CD8-positive, alpha-beta memory T cell (primary cell): ENCODE data around the gene LRRC30. TPM values are rescaled to one million over a fixed set of nuclear protein-coding genes. Genes with fewer than 3 reads are reported as not detected.

Experiments
- CTCF ChIA-PET: fragments of 350-600 bp; sonication (Branson Sonifier 250); formaldehyde crosslinking; loops from one replicate; lab custom pipeline; 2021; ENCODE audit warnings: antibody characterized with exemption; lab: Charles Lee
- POLR2A ChIA-PET: fragments of 350-600 bp; sonication (Branson Sonifier 250); formaldehyde crosslinking; loops from one replicate; lab custom pipeline; 2021; ENCODE audit warnings: antibody characterized with exemption; lab: Charles Lee
- DNase-seq, 5 donors: peaks; one replicate each; pipeline versions ENCODE4 v3.0.0 to v3.0.0-alpha.2; 2020 to 2022; ENCODE audit warnings: mixed read lengths in 1 of 5
- H3K27ac ChIP-seq: one replicate; pipeline ENCODE4 v1.7.0; 2013; ENCODE audit warnings: low read depth, mild to moderate bottlenecking, low read length, moderate library complexity
- H3K27me3 ChIP-seq: 2 replicates; pipeline ENCODE4 v1.7.0; 2013; ENCODE audit warnings: low read length, mild to moderate bottlenecking; ENCODE audit not compliant: insufficient read depth, poor library complexity, severe bottlenecking
- H3K36me3 ChIP-seq: 2 replicates; pipeline ENCODE4 v1.7.0; 2013; ENCODE audit warnings: mild to moderate bottlenecking, low read length, moderate library complexity; ENCODE audit not compliant: insufficient read depth
- H3K4me1 ChIP-seq: 2 replicates; pipeline ENCODE4 v1.7.0; 2013; ENCODE audit warnings: mild to moderate bottlenecking, low read length, moderate library complexity; ENCODE audit not compliant: insufficient read depth
- H3K4me3 ChIP-seq: 2 replicates; pipeline ENCODE4 v1.7.0; 2013; ENCODE audit warnings: mild to moderate bottlenecking, low read length
- H3K9me3 ChIP-seq: 2 replicates; pipeline ENCODE4 v1.7.0; 2013; ENCODE audit warnings: mild to moderate bottlenecking, low read length
- H3K27ac Mint-ChIP-seq, 8 donors: one replicate each; pipeline ENCODE4 v1.8.0; 2020 to 2021; ENCODE audit warnings: mixed read lengths in 8 of 8, mild to moderate bottlenecking in 6 of 8, inconsistent platforms in 3 of 8, moderate library complexity in 3 of 8
- H3K27me3 Mint-ChIP-seq, 2 donors: one replicate each; pipeline ENCODE4 v1.8.0; 2020 to 2021; ENCODE audit warnings: mixed read lengths in 2 of 2, mild to moderate bottlenecking in 1 of 2, moderate library complexity in 1 of 2
- H3K36me3 Mint-ChIP-seq, 3 donors: one replicate each; pipeline ENCODE4 v1.8.0; 2020 to 2021; ENCODE audit warnings: mixed read lengths in 3 of 3, inconsistent platforms in 1 of 3, mild to moderate bottlenecking in 1 of 3
- H3K4me1 Mint-ChIP-seq, 3 donors: one replicate each; pipeline ENCODE4 v1.8.0; 2020 to 2021; ENCODE audit warnings: mixed read lengths in 3 of 3, inconsistent platforms in 1 of 3, mild to moderate bottlenecking in 1 of 3
- H3K4me3 Mint-ChIP-seq, 7 donors: one replicate each; pipeline ENCODE4 v1.8.0; 2020 to 2021; ENCODE audit warnings: mixed read lengths in 7 of 7, mild to moderate bottlenecking in 6 of 7, moderate library complexity in 4 of 7, inconsistent platforms in 2 of 7
- H3K9me3 Mint-ChIP-seq, 5 donors: one replicate each; pipeline ENCODE4 v1.8.0; 2020 to 2022; ENCODE audit warnings: mixed read lengths in 5 of 5, mild to moderate bottlenecking in 3 of 5, moderate library complexity in 2 of 5, inconsistent platforms in 1 of 5
- polyA plus RNA-seq: library from polyadenylated mRNA; unstranded; fragments of 300-500 nt; fragmentation: Illumina TruSeq; gene quantifications from one replicate; pipeline ENCODE4 v1.2.3, GENCODE V29; 2021
- total RNA-seq, 2 experiments: library from RNA; stranded (reverse); gene quantifications; one replicate each; pipeline ENCODE4 v1.2.3, GENCODE V29; 2021

LRRC30 gene
- total and polyA plus RNA-seq, 3 experiments from 2014 or later, result not detected

DNA sequence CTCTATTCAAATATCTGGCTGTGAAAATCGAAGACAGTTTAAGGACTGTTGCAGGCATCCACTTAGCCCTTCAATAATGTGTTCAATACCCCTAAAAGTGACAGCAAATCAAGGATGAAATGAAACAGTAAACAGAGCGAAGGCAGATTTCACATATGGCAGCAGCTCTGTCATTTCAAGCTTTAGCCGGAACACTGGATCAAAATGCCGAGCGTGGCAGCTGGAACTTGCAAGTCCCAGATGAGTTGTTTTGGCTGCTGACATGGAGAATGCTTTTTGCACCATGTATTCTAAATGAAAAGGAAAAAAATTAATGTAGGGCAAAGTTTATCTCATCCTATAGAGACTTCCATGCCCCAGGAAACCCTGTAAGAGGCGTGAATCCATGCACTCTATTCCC lies 18.0 kb downstream of the LRRC30 start:
- H3K9me3 Mint-ChIP-seq, result peaks cover 3 to 11% (median 8%) of the 10 kb centered on the region in 5 donors
- no peaks in the 10 kb centered on the region for H3K27me3 Mint-ChIP-seq
- DNase-seq, result no peak
- CTCF ChIA-PET, result no interaction called here
- Histone ChIP-seq H3K27me3 (no peaks in the 10 kb centered on the region), H3K4me3 (no peak overlapping the region), H3K36me3 (no peaks in the 10 kb centered on the region), H3K9me3 (no peaks in the 10 kb centered on the region), H3K27ac (no peak overlapping the region), H3K4me1 (no peaks in the 10 kb centered on the region)
- no peak overlapping the region for H3K4me3 Mint-ChIP-seq
- no peaks in the 10 kb centered on the region for H3K36me3 Mint-ChIP-seq
- no peaks in the 10 kb centered on the region for H3K4me1 Mint-ChIP-seq
- POLR2A ChIA-PET, result no interaction called here
- H3K27ac Mint-ChIP-seq, result no peak overlapping the region

DNA sequence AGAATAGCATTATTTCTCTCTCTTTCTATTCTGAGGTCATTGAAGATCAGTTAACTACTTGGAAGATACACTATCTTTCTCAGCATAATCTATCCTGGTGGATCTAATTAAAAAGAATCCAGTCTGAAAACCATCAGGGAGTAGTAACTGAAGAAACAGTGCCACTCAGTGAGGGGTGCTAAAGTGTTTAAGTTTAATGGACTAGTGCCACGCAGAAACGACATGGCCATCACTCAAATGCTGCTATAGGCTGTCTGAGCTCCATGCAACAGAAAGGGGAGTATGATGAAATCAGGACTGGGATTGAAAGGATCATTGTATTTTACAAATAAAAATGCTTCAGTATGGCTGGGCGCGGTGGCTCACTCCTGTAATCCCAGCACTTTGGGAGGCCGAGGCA lies 23.3 kb downstream of the LRRC30 start:
- DNase-seq, result no peak
- no peaks in the 10 kb centered on the region for H3K27me3 ChIP-seq
- H3K4me1 ChIP-seq, result no peaks in the 10 kb centered on the region
- H3K36me3 Mint-ChIP-seq, result no peaks in the 10 kb centered on the region
- no peak overlapping the region for H3K4me3 ChIP-seq
- H3K9me3 ChIP-seq, result no peaks in the 10 kb centered on the region
- CTCF ChIA-PET, result no interaction called here
- H3K27me3 Mint-ChIP-seq, result peaks cover 0 to 2% of the 10 kb centered on the region in 2 donors
- H3K36me3 ChIP-seq, result no peaks in the 10 kb centered on the region
- H3K4me3 Mint-ChIP-seq, result no peak overlapping the region
- POLR2A ChIA-PET, result no interaction called here
- no peaks in the 10 kb centered on the region for H3K4me1 Mint-ChIP-seq
- H3K27ac Mint-ChIP-seq, result no peak overlapping the region
- no peak overlapping the region for H3K27ac ChIP-seq
- peaks cover 4 to 13% (median 8%) of the 10 kb centered on the region in 5 donors for H3K9me3 Mint-ChIP-seq

DNA sequence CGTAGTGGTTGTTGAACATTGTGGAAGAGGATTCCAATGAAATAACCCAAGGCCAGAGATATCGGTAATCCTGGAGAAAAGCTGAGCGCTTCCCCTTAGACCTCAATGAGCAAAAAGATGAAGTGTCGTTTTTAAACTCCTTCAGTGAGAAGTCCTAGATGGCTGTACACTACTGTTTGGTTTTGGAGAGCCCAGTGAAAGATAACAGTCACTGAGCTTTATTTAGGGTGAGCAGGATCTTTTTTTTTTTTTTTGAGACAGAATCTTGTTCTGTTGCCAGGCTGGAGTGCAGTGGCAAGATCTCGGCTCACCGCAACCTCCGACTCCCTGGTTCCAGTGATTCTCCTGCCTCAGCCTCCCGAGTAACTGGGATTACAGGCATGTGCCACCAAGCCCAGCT lies 24.2 kb downstream of the LRRC30 start:
- POLR2A ChIA-PET, result no interaction called here
- no peaks in the 10 kb centered on the region for H3K4me1 ChIP-seq
- CTCF ChIA-PET, result no interaction called here

DNA sequence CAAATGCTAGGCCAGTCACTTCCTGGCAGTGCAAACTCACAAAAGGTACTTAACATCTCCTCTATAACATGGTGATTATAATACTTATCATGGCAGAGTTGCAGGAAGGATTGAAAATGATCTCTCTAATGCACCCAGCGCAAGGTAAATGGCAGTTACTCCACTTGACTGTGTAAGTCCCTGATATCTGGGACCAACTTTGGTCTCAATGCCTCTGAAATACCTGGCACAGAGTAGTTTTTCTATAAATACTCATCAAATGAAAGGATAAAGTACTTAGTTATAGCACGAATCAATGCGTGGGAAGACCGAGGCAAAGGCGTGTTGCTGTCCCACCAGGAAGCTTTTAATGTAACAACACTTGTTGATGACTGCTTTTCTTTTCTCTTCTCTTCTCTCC lies 24.8 kb downstream of the LRRC30 start:
- no peaks in the 10 kb centered on the region for H3K27me3 ChIP-seq
- no peak overlapping the region for H3K27ac Mint-ChIP-seq
- H3K36me3 ChIP-seq, result no peaks in the 10 kb centered on the region
- H3K36me3 Mint-ChIP-seq, result no peaks in the 10 kb centered on the region
- H3K4me1 ChIP-seq, result no peaks in the 10 kb centered on the region
- H3K4me1 Mint-ChIP-seq, result no peaks in the 10 kb centered on the region
- no peak for DNase-seq
- ChIA-PET CTCF (no interaction called here), POLR2A (no interaction called here)
- H3K9me3 Mint-ChIP-seq, result peaks cover 4 to 13% (median 8%) of the 10 kb centered on the region in 5 donors
- no peak overlapping the region for H3K4me3 ChIP-seq
- H3K27ac ChIP-seq, result no peak overlapping the region
- peaks cover 0 to 2% of the 10 kb centered on the region in 2 donors for H3K27me3 Mint-ChIP-seq
- H3K9me3 ChIP-seq, result no peaks in the 10 kb centered on the region
- H3K4me3 Mint-ChIP-seq, result no peak overlapping the region

More for the DNA sequence above, 24.2 kb downstream of the LRRC30 start:
- no peaks in the 10 kb centered on the region for H3K36me3 Mint-ChIP-seq
- peaks cover 0 to 2% of the 10 kb centered on the region in 2 donors for H3K27me3 Mint-ChIP-seq
- no peaks in the 10 kb centered on the region for H3K27me3 ChIP-seq
- no peak for DNase-seq
- H3K4me3 ChIP-seq, result no peak overlapping the region
- peaks cover 4 to 13% (median 8%) of the 10 kb centered on the region in 5 donors for H3K9me3 Mint-ChIP-seq
- H3K9me3 ChIP-seq, result no peaks in the 10 kb centered on the region
- no peaks in the 10 kb centered on the region for H3K4me1 Mint-ChIP-seq
- H3K4me3 Mint-ChIP-seq, result no peak overlapping the region
- H3K36me3 ChIP-seq, result no peaks in the 10 kb centered on the region
- H3K27ac ChIP-seq, result no peak overlapping the region
- H3K27ac Mint-ChIP-seq, result no peak overlapping the region

DNA sequence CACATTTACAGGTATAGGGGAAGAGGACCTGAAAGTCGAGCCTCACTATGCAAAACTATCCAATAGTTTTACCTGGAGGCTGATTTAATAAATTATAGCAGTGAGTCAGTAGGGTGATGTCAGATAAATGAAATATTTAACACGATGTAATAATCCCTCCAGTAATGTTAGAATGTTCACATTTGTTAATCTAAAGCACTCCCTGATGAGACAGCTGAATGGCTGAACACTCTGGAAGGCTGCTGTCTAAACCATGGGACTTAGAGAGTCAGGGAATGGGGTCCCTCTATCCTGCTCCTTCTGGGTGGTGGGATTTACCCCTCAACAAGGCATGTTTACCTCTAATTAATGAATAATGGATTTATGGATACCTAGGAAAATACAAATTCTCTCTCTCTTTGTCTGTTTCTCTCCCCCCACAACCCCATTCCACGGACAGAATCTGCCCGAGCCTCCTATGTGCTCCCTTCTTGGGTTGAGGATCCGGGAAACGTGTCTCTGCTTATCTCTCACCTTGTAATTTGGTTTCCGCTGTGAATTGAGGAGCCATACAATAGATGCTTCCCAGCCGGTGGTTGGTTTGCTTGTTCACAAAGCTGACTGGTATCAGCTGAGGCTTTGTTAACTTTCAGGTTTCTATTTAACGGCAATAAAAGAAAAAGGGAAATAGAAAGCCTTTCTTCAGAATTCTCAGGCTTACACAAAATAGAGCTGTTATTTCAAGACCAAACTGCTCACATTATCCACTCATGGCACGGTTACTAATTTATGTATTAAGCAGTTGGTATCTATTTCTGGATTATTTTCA lies 25.9 kb downstream of the LRRC30 start:
- Mint-ChIP-seq H3K9me3 (peaks cover under 1 to 11% (median 8%) of the 10 kb centered on the region in 5 donors), H3K27me3 (peaks cover 0 to 2% of the 10 kb centered on the region in 2 donors), H3K4me1 (no peaks in the 10 kb centered on the region), H3K36me3 (no peaks in the 10 kb centered on the region), H3K4me3 (no peak overlapping the region), H3K27ac (no peak overlapping the region)
- CTCF ChIA-PET, result no interaction called here
- POLR2A ChIA-PET, result no interaction called here
- Histone ChIP-seq H3K4me1 (no peaks in the 10 kb centered on the region), H3K27ac (no peak overlapping the region), H3K9me3 (no peaks in the 10 kb centered on the region), H3K27me3 (no peaks in the 10 kb centered on the region), H3K4me3 (no peak overlapping the region), H3K36me3 (no peaks in the 10 kb centered on the region)
- no peak for DNase-seq

DNA sequence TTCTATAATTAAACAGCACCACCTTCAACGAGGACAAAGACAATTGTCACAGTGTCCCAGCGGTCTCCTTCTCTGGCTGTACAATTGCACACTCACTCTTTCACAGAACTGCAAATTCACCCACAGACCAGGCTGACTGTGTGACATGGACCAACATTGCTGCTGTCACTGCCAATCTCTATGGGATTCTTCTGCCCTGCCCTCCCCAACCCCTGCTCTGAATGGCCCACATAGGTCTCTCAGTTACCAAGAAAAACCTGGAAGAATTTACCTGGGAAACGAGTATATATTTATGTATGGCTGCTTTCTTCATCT lies 26.5 kb downstream of the LRRC30 start:
- Mint-ChIP-seq H3K9me3 (peaks cover 0 to 11% (median 8%) of the 10 kb centered on the region in 5 donors), H3K27ac (no peak overlapping the region), H3K4me1 (no peaks in the 10 kb centered on the region), H3K4me3 (no peak overlapping the region), H3K36me3 (no peaks in the 10 kb centered on the region), H3K27me3 (peaks cover 0 to 2% of the 10 kb centered on the region in 2 donors)
- H3K27me3 ChIP-seq, result no peaks in the 10 kb centered on the region
- no peak for DNase-seq
- H3K4me3 ChIP-seq, result no peak overlapping the region
- H3K36me3 ChIP-seq, result no peaks in the 10 kb centered on the region
- H3K4me1 ChIP-seq, result no peaks in the 10 kb centered on the region
- POLR2A ChIA-PET, result no interaction called here
- CTCF ChIA-PET, result no interaction called here
- H3K9me3 ChIP-seq, result no peaks in the 10 kb centered on the region
- no peak overlapping the region for H3K27ac ChIP-seq

DNA sequence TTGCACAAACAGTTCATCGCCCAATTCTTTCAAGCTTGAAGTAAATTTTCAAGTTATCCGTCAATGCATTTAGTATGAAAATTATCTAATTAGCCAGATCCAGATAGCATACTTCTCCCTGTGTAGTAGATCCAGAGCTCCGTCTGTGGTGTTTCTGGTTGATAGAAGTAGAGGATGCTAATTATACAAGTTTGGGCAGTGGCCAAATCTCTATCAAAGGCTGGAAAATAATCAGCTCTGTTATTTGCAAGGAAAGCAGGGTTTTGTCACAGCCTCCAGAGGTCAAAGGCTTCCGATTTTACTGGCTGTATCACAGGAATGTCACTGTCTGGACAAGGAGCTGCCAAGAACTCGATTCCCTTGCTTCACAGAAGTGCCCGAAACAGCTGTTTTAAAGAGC lies 28.6 kb downstream of the LRRC30 start:
- Histone ChIP-seq H3K4me1 (no peaks in the 10 kb centered on the region), H3K36me3 (no peaks in the 10 kb centered on the region), H3K27me3 (no peaks in the 10 kb centered on the region), H3K4me3 (no peak overlapping the region), H3K27ac (no peak overlapping the region), H3K9me3 (no peaks in the 10 kb centered on the region)
- Mint-ChIP-seq H3K9me3 (peaks cover 0 to 10% (median 5%) of the 10 kb centered on the region in 5 donors), H3K27ac (no peak overlapping the region), H3K27me3 (peaks cover 0 to 2% of the 10 kb centered on the region in 2 donors), H3K36me3 (no peaks in the 10 kb centered on the region), H3K4me1 (no peaks in the 10 kb centered on the region), H3K4me3 (no peak overlapping the region)
- ChIA-PET POLR2A (no interaction called here), CTCF (no interaction called here)
- no peak for DNase-seq

DNA sequence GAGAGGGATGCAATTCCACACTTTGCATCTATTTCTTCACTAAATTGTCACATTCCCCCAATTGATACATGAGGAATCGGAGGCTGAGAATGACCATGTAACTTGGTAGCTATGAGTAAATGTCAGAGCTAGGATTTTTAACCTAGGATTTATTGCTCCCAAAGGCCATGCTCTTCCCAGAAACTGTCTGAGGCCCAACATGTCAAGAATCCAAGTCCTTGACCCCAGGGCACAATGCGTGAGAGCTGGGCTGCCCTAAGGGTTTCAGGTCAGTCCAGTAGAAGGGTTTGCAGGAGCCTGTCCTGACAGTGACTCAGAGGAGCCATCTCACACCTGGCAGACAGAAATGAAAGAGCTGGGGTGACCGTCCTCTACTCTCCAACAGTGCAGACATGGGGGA lies 30.3 kb downstream of the LRRC30 start:
- H3K36me3 Mint-ChIP-seq, result no peaks in the 10 kb centered on the region
- H3K4me1 Mint-ChIP-seq, result no peaks in the 10 kb centered on the region
- H3K27me3 ChIP-seq, result no peaks in the 10 kb centered on the region
- CTCF ChIA-PET, result no interaction called here
- no peak for DNase-seq
- peaks cover 0 to 8% (median 4%) of the 10 kb centered on the region in 5 donors for H3K9me3 Mint-ChIP-seq
- H3K4me1 ChIP-seq, result no peaks in the 10 kb centered on the region
- no peaks in the 10 kb centered on the region for H3K36me3 ChIP-seq
- no peaks in the 10 kb centered on the region for H3K27me3 Mint-ChIP-seq
- H3K27ac ChIP-seq, result no peak overlapping the region
- H3K4me3 ChIP-seq, result no peak overlapping the region
- no peaks in the 10 kb centered on the region for H3K9me3 ChIP-seq
- H3K4me3 Mint-ChIP-seq, result no peak overlapping the region
- no peak overlapping the region for H3K27ac Mint-ChIP-seq
- POLR2A ChIA-PET, result no interaction called here
